Mesenchymal stem cell (in vitro differentiated cells and primary cell): ENCODE measurements around the gene PRKCQ.

Experiments used
- DNase-seq: peaks from one replicate; pipeline ENCODE4 v3.0.0-alpha.2; 2013
- H2AFZ ChIP-seq: one replicate; pipeline ENCODE4 v1.6.1; 2013; ENCODE audit warnings: low read depth, mild to moderate bottlenecking, control low read depth, inconsistent platforms, low read length, moderate library complexity
- H2AK5ac ChIP-seq: 2 replicates; pipeline ENCODE4 v1.6.1; 2013; ENCODE audit warnings: low read length, moderate library complexity, mild to moderate bottlenecking, inconsistent platforms; ENCODE audit not compliant: severe bottlenecking
- H2BK120ac ChIP-seq: one replicate; pipeline ENCODE4 v1.6.1; 2013; ENCODE audit warnings: low read depth, mild to moderate bottlenecking, inconsistent platforms, low read length, moderate library complexity
- H2BK12ac ChIP-seq, 2 experiments: one replicate each; pipeline ENCODE4 v1.6.1; 2013; ENCODE audit warnings: inconsistent platforms in 2 of 2, low read length in 2 of 2, mild to moderate bottlenecking in 2 of 2, moderate library complexity in 2 of 2, control low read depth in 1 of 2
- H2BK15ac ChIP-seq: one replicate; pipeline ENCODE4 v1.6.1; 2013; ENCODE audit warnings: mild to moderate bottlenecking, low read depth, inconsistent platforms; ENCODE audit not compliant: poor library complexity, severe bottlenecking
- H2BK5ac ChIP-seq: 2 replicates; pipeline ENCODE4 v1.6.1; 2013; ENCODE audit warnings: low read depth, mild to moderate bottlenecking, low read length, control low read depth, inconsistent platforms; ENCODE audit not compliant: poor library complexity, severe bottlenecking
- H3K14ac ChIP-seq, 2 experiments: one replicate each; pipeline ENCODE4 v1.6.1; 2013; ENCODE audit warnings: inconsistent platforms in 2 of 2, low read length in 2 of 2, control low read depth in 1 of 2, mild to moderate bottlenecking in 1 of 2, moderate library complexity in 1 of 2
- H3K18ac ChIP-seq, 2 experiments: one replicate each; pipeline ENCODE4 v1.6.1; 2013; ENCODE audit warnings: inconsistent platforms in 2 of 2, low read length in 2 of 2, control low read depth in 1 of 2, low read depth in 1 of 2, mild to moderate bottlenecking in 1 of 2
- H3K23ac ChIP-seq, 2 experiments: one replicate each; pipeline ENCODE4 v1.6.1; 2013; ENCODE audit warnings: inconsistent platforms in 2 of 2, low read length in 2 of 2, mild to moderate bottlenecking in 2 of 2, moderate library complexity in 2 of 2, control low read depth in 1 of 2
- H3K27ac ChIP-seq: 2 replicates; pipeline ENCODE4 v1.5.1; 2013; ENCODE audit warnings: mild to moderate bottlenecking, moderate library complexity, low read length, control low read depth, inconsistent platforms; ENCODE audit not compliant: poor library complexity, severe bottlenecking
- H3K27me3 ChIP-seq, 2 experiments: 2 replicates each; pipeline versions ENCODE4 v1.6.1 to v1.7.0; 2013; ENCODE audit warnings: low read length in 2 of 2, mild to moderate bottlenecking in 2 of 2, moderate library complexity in 2 of 2, control low read depth in 1 of 2, inconsistent platforms in 1 of 2; ENCODE audit not compliant: control insufficient read depth in 1 of 2, insufficient read depth in 1 of 2
- H3K36me3 ChIP-seq, 2 experiments: 2 replicates each; pipeline versions ENCODE4 v1.6.1 to v1.7.0; 2013; ENCODE audit warnings: low read length in 2 of 2, control low read depth in 1 of 2, inconsistent platforms in 1 of 2, low read depth in 1 of 2, mild to moderate bottlenecking in 1 of 2; ENCODE audit not compliant: insufficient read depth in 2 of 2, control insufficient read depth in 1 of 2
- H3K4ac ChIP-seq, 2 experiments: one replicate each; pipeline ENCODE4 v1.6.1; 2013; ENCODE audit warnings: inconsistent platforms in 2 of 2, low read length in 2 of 2, mild to moderate bottlenecking in 2 of 2, moderate library complexity in 2 of 2, control low read depth in 1 of 2, low read depth in 1 of 2
- H3K4me1 ChIP-seq: 2 replicates; pipeline ENCODE4 v1.6.1; 2013; ENCODE audit warnings: low read depth, low read length, control low read depth; ENCODE audit not compliant: control insufficient read depth, insufficient read depth
- H3K4me2 ChIP-seq: 2 replicates; pipeline ENCODE4 v1.6.1; 2013; ENCODE audit warnings: low read length, mild to moderate bottlenecking, inconsistent platforms; ENCODE audit not compliant: poor library complexity, severe bottlenecking
- H3K4me3 ChIP-seq, 2 experiments: 2 replicates each; pipeline versions ENCODE4 v1.5.1 to v1.7.0; 2013; ENCODE audit warnings: low read length in 2 of 2, mild to moderate bottlenecking in 2 of 2, control low read depth in 1 of 2, low read depth in 1 of 2; ENCODE audit not compliant: insufficient read depth in 1 of 2
- H3K79me1 ChIP-seq: replicated peaks from 2 replicates; pipeline ENCODE4 v1.6.1; 2013; ENCODE audit warnings: mild to moderate bottlenecking, control low read depth, low read length, inconsistent platforms; ENCODE audit not compliant: poor library complexity, severe bottlenecking
- H3K9ac ChIP-seq: 2 replicates; pipeline ENCODE4 v1.7.0; 2013; ENCODE audit warnings: mild to moderate bottlenecking, low read length, moderate library complexity
- H3K9me3 ChIP-seq: 2 replicates; pipeline ENCODE4 v1.7.0; 2013; ENCODE audit warnings: mild to moderate bottlenecking, low read length; ENCODE audit not compliant: control insufficient read depth
- H4K8ac ChIP-seq: one replicate; pipeline ENCODE4 v1.6.1; 2013; ENCODE audit warnings: inconsistent platforms, mild to moderate bottlenecking, low read length, moderate library complexity
- H4K91ac ChIP-seq: one replicate; pipeline ENCODE4 v1.6.1; 2013; ENCODE audit warnings: mild to moderate bottlenecking, low read length, inconsistent platforms
- WGBS: methylation state at CpG from one replicate; pipeline ENCODE4 v1.1.7; 2013; ENCODE audit warnings: mixed read lengths; 5-methylcytosine and 5-hydroxymethylcytosine counted together

PRKCQ gene

GRCh38 chr10:6532321-6532720 is 47.8 kb downstream of the PRKCQ start:
- WGBS, result 70% methylated on average over 5 of the region's 5 CpGs
- no peak overlapping the region for H2AK5ac ChIP-seq
- H3K9me3 ChIP-seq, result no peaks in the 10 kb centered on the region
- H3K79me1 ChIP-seq, result no peaks in the 10 kb centered on the region
- H2BK12ac ChIP-seq, result no peak overlapping the region
- no peak overlapping the region for H2BK15ac ChIP-seq
- H4K8ac ChIP-seq, result no peak overlapping the region
- H3K4me2 ChIP-seq, result no peak overlapping the region
- DNase-seq, result no peak
- no peak overlapping the region for H3K23ac ChIP-seq
- no peaks in the 10 kb centered on the region for H3K36me3 ChIP-seq
- no peak overlapping the region for H3K4me3 ChIP-seq
- H3K14ac ChIP-seq, result no peak overlapping the region
- H2BK120ac ChIP-seq, result no peak overlapping the region
- peaks cover 0 to 15% of the 10 kb centered on the region in 2 experiments for H3K27me3 ChIP-seq
- no peak overlapping the region for H3K4ac ChIP-seq
- H3K9ac ChIP-seq, result no peak overlapping the region
- H3K4me1 ChIP-seq, result no peaks in the 10 kb centered on the region
- H3K27ac ChIP-seq, result no peak overlapping the region
- no peak overlapping the region for H2BK5ac ChIP-seq
- H3K18ac ChIP-seq, result no peak overlapping the region
- no peak overlapping the region for H2AFZ ChIP-seq
- H4K91ac ChIP-seq, result no peak overlapping the region

GRCh38 chr10:6530966-6531365 is 49.1 kb downstream of the PRKCQ start:
- WGBS, result 80% methylated on average over 4 of the region's 4 CpGs

GRCh38 chr10:6530211-6530840 is 49.8 kb downstream of the PRKCQ start:
- H4K91ac ChIP-seq, result no peak overlapping the region
- H2BK12ac ChIP-seq, result no peak overlapping the region
- no peak overlapping the region for H3K18ac ChIP-seq
- no peak overlapping the region for H3K4ac ChIP-seq
- H3K4me3 ChIP-seq, result no peak overlapping the region
- no peak overlapping the region for H2AFZ ChIP-seq
- no peak overlapping the region for H3K4me2 ChIP-seq
- no peak overlapping the region for H2AK5ac ChIP-seq
- H3K9me3 ChIP-seq, result no peaks in the 10 kb centered on the region
- H3K27ac ChIP-seq, result no peak overlapping the region
- H3K79me1 ChIP-seq, result no peaks in the 10 kb centered on the region
- no peak overlapping the region for H2BK5ac ChIP-seq
- no peak overlapping the region for H3K14ac ChIP-seq
- WGBS, result 84% methylated on average over 18 of the region's 18 CpGs
- no peaks in the 10 kb centered on the region for H3K4me1 ChIP-seq
- peaks cover 0 to 9% of the 10 kb centered on the region in 2 experiments for H3K27me3 ChIP-seq
- H3K9ac ChIP-seq, result no peak overlapping the region
- no peak overlapping the region for H2BK120ac ChIP-seq
- H3K23ac ChIP-seq, result no peak overlapping the region
- no peak overlapping the region for H2BK15ac ChIP-seq
- no peaks in the 10 kb centered on the region for H3K36me3 ChIP-seq
- no peak overlapping the region for H4K8ac ChIP-seq
- no peak for DNase-seq

More at GRCh38 chr10:6530966-6531365, 49.1 kb downstream of the PRKCQ start:
- H3K79me1 ChIP-seq, result no peaks in the 10 kb centered on the region
- H3K18ac ChIP-seq, result no peak overlapping the region
- H2BK120ac ChIP-seq, result no peak overlapping the region
- H2BK5ac ChIP-seq, result no peak overlapping the region
- H3K27ac ChIP-seq, result no peak overlapping the region
- H3K4me1 ChIP-seq, result no peaks in the 10 kb centered on the region
- H2AK5ac ChIP-seq, result no peak overlapping the region
- H3K4me2 ChIP-seq, result no peak overlapping the region
- H3K14ac ChIP-seq, result no peak overlapping the region
- H2BK15ac ChIP-seq, result no peak overlapping the region
- H3K27me3 ChIP-seq, result peaks cover 0 to 9% of the 10 kb centered on the region in 2 experiments
- H2BK12ac ChIP-seq, result no peak overlapping the region
- no peak overlapping the region for H3K4me3 ChIP-seq
- no peak overlapping the region for H4K91ac ChIP-seq
- H4K8ac ChIP-seq, result no peak overlapping the region
- H3K36me3 ChIP-seq, result no peaks in the 10 kb centered on the region
- H3K4ac ChIP-seq, result no peak overlapping the region
- no peak overlapping the region for H3K23ac ChIP-seq
- no peak for DNase-seq
- H3K9me3 ChIP-seq, result no peaks in the 10 kb centered on the region
- no peak overlapping the region for H2AFZ ChIP-seq
- no peak overlapping the region for H3K9ac ChIP-seq

- no peak overlapping the region for H2BK12ac ChIP-seq
Measured at GRCh38 chr10:6528198-6528950, 51.7 kb downstream of the PRKCQ start.

More at GRCh38 chr10:6528198-6528950, 51.7 kb downstream of the PRKCQ start:
- Histone ChIP-seq H4K91ac (no peak overlapping the region), H3K4me1 (no peaks in the 10 kb centered on the region), H2AK5ac (no peak overlapping the region), H4K8ac (no peak overlapping the region), H3K4me3 (no peak overlapping the region), H2BK15ac (no peak overlapping the region), H3K23ac (peak overlapping the region in 1 of 2 experiments; percentile 31), H2BK120ac (no peak overlapping the region), H3K79me1 (no peaks in the 10 kb centered on the region), H3K4me2 (no peak overlapping the region), H3K36me3 (no peaks in the 10 kb centered on the region), H3K4ac (no peak overlapping the region), H3K9ac (no peak overlapping the region), H3K14ac (no peak overlapping the region), H3K27me3 (peaks cover 0 to 9% of the 10 kb centered on the region in 2 experiments), H3K9me3 (no peaks in the 10 kb centered on the region), H3K18ac (no peak overlapping the region), H3K27ac (no peak overlapping the region), H2AFZ (no peak overlapping the region), H2BK5ac (no peak overlapping the region)
- DNase-seq, result no peak
- WGBS, result 69% methylated on average over 11 of the region's 12 CpGs
